Measurements from ENCODE around the gene PSORS1C1.

DNA sequence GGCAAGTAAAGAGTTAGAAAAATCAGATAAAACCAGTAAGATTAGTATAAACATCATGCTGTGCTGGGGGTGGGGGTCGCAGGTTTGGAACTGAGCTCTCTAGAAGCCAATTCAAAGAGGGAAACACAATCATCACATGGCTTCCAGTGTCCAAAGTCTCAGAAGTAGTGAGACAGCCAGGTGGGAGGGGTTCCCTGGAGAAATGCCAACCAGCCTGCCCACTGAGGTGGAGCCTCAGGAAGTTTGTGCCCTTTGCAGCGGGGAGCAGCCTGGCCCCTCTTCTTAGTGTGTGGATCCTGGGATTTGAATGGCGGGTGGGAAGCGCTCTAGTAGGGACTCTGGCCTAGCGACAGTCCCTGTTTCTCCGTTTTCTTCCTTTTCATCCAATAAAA, 23.6 kb upstream of the PSORS1C1 start:
- no peak for TF ChIP-seq CTCF (IDR thresholded peaks at IDR 0.05)
- TF ChIP-seq POLR2A (IDR thresholded peaks at IDR 0.05) = no peak
- no peak for TF ChIP-seq POLR2AphosphoS5 (IDR thresholded peaks at IDR 0.05)
